Mesenchymal stem cell (in vitro differentiated cells and primary cell): ENCODE measurements around the gene CES5A.

ENCODE experiments used
- DNase-seq: peaks from one replicate; pipeline ENCODE4 v3.0.0-alpha.2; 2013
- H2AFZ ChIP-seq: one replicate; pipeline ENCODE4 v1.6.1; 2013; ENCODE audit warnings: low read depth, mild to moderate bottlenecking, control low read depth, inconsistent platforms, low read length, moderate library complexity
- H2AK5ac ChIP-seq: 2 replicates; pipeline ENCODE4 v1.6.1; 2013; ENCODE audit warnings: low read length, moderate library complexity, mild to moderate bottlenecking, inconsistent platforms; ENCODE audit not compliant: severe bottlenecking
- H2BK120ac ChIP-seq: one replicate; pipeline ENCODE4 v1.6.1; 2013; ENCODE audit warnings: low read depth, mild to moderate bottlenecking, inconsistent platforms, low read length, moderate library complexity
- H2BK12ac ChIP-seq, 2 experiments: one replicate each; pipeline ENCODE4 v1.6.1; 2013; ENCODE audit warnings: inconsistent platforms in 2 of 2, low read length in 2 of 2, mild to moderate bottlenecking in 2 of 2, moderate library complexity in 2 of 2, control low read depth in 1 of 2
- H2BK15ac ChIP-seq: one replicate; pipeline ENCODE4 v1.6.1; 2013; ENCODE audit warnings: mild to moderate bottlenecking, low read depth, inconsistent platforms; ENCODE audit not compliant: poor library complexity, severe bottlenecking
- H2BK5ac ChIP-seq: 2 replicates; pipeline ENCODE4 v1.6.1; 2013; ENCODE audit warnings: low read depth, mild to moderate bottlenecking, low read length, control low read depth, inconsistent platforms; ENCODE audit not compliant: poor library complexity, severe bottlenecking
- H3K14ac ChIP-seq, 2 experiments: one replicate each; pipeline ENCODE4 v1.6.1; 2013; ENCODE audit warnings: inconsistent platforms in 2 of 2, low read length in 2 of 2, control low read depth in 1 of 2, mild to moderate bottlenecking in 1 of 2, moderate library complexity in 1 of 2
- H3K18ac ChIP-seq, 2 experiments: one replicate each; pipeline ENCODE4 v1.6.1; 2013; ENCODE audit warnings: inconsistent platforms in 2 of 2, low read length in 2 of 2, control low read depth in 1 of 2, low read depth in 1 of 2, mild to moderate bottlenecking in 1 of 2
- H3K23ac ChIP-seq, 2 experiments: one replicate each; pipeline ENCODE4 v1.6.1; 2013; ENCODE audit warnings: inconsistent platforms in 2 of 2, low read length in 2 of 2, mild to moderate bottlenecking in 2 of 2, moderate library complexity in 2 of 2, control low read depth in 1 of 2
- H3K27ac ChIP-seq: 2 replicates; pipeline ENCODE4 v1.5.1; 2013; ENCODE audit warnings: mild to moderate bottlenecking, moderate library complexity, low read length, control low read depth, inconsistent platforms; ENCODE audit not compliant: poor library complexity, severe bottlenecking
- H3K27me3 ChIP-seq, 2 experiments: 2 replicates each; pipeline versions ENCODE4 v1.6.1 to v1.7.0; 2013; ENCODE audit warnings: low read length in 2 of 2, mild to moderate bottlenecking in 2 of 2, moderate library complexity in 2 of 2, control low read depth in 1 of 2, inconsistent platforms in 1 of 2; ENCODE audit not compliant: control insufficient read depth in 1 of 2, insufficient read depth in 1 of 2
- H3K36me3 ChIP-seq, 2 experiments: 2 replicates each; pipeline versions ENCODE4 v1.6.1 to v1.7.0; 2013; ENCODE audit warnings: low read length in 2 of 2, control low read depth in 1 of 2, inconsistent platforms in 1 of 2, low read depth in 1 of 2, mild to moderate bottlenecking in 1 of 2; ENCODE audit not compliant: insufficient read depth in 2 of 2, control insufficient read depth in 1 of 2
- H3K4ac ChIP-seq, 2 experiments: one replicate each; pipeline ENCODE4 v1.6.1; 2013; ENCODE audit warnings: inconsistent platforms in 2 of 2, low read length in 2 of 2, mild to moderate bottlenecking in 2 of 2, moderate library complexity in 2 of 2, control low read depth in 1 of 2, low read depth in 1 of 2
- H3K4me1 ChIP-seq: 2 replicates; pipeline ENCODE4 v1.6.1; 2013; ENCODE audit warnings: low read depth, low read length, control low read depth; ENCODE audit not compliant: control insufficient read depth, insufficient read depth
- H3K4me2 ChIP-seq: 2 replicates; pipeline ENCODE4 v1.6.1; 2013; ENCODE audit warnings: low read length, mild to moderate bottlenecking, inconsistent platforms; ENCODE audit not compliant: poor library complexity, severe bottlenecking
- H3K4me3 ChIP-seq, 2 experiments: 2 replicates each; pipeline versions ENCODE4 v1.5.1 to v1.7.0; 2013; ENCODE audit warnings: low read length in 2 of 2, mild to moderate bottlenecking in 2 of 2, control low read depth in 1 of 2, low read depth in 1 of 2; ENCODE audit not compliant: insufficient read depth in 1 of 2
- H3K79me1 ChIP-seq: replicated peaks from 2 replicates; pipeline ENCODE4 v1.6.1; 2013; ENCODE audit warnings: mild to moderate bottlenecking, control low read depth, low read length, inconsistent platforms; ENCODE audit not compliant: poor library complexity, severe bottlenecking
- H3K9ac ChIP-seq: 2 replicates; pipeline ENCODE4 v1.7.0; 2013; ENCODE audit warnings: mild to moderate bottlenecking, low read length, moderate library complexity
- H3K9me3 ChIP-seq: 2 replicates; pipeline ENCODE4 v1.7.0; 2013; ENCODE audit warnings: mild to moderate bottlenecking, low read length; ENCODE audit not compliant: control insufficient read depth
- H4K8ac ChIP-seq: one replicate; pipeline ENCODE4 v1.6.1; 2013; ENCODE audit warnings: inconsistent platforms, mild to moderate bottlenecking, low read length, moderate library complexity
- H4K91ac ChIP-seq: one replicate; pipeline ENCODE4 v1.6.1; 2013; ENCODE audit warnings: mild to moderate bottlenecking, low read length, inconsistent platforms
- WGBS: methylation state at CpG from one replicate; pipeline ENCODE4 v1.1.7; 2013; ENCODE audit warnings: mixed read lengths; 5-methylcytosine and 5-hydroxymethylcytosine counted together

The CES5A gene

DNA sequence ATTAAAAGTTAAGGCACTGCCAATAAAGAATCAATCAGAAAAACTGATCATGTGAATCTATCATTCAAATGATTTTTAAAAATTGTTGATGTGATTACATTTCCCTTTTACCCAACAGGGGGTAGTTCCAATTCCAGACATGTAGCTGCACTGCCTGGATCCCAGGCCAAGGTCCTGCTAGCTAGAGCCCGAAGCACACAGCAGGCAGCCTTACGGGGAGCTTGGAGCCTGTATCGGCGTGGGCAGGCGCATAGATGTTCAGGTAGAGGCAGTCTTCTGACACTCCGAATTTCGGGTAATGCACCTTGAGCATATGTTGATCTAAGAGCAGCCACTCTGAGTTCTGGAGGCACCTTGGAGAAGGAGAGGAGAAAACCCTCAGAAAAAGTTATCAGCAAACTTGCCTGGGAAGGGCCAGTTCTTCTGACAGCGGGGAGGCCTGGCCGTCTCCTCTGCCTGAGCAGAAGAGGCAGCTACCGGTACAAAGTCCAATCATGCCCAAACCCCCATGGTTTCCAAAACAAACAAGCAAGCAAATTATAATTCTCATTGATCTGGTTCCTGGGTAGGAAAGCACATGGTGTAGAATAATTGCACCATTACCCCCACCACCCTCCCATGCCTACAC lies 3.6 kb downstream of the CES5A start:
- no peak overlapping the region for H3K23ac ChIP-seq
- H2BK120ac ChIP-seq = no peak overlapping the region
- H3K4me1 ChIP-seq = no peaks in the 10 kb centered on the region
- H3K4ac ChIP-seq = no peak overlapping the region
- H3K36me3 ChIP-seq = no peaks in the 10 kb centered on the region
- no peak overlapping the region for H3K4me2 ChIP-seq
- no peak overlapping the region for H4K91ac ChIP-seq
- H4K8ac ChIP-seq = no peak overlapping the region
- H3K14ac ChIP-seq = no peak overlapping the region
- H3K18ac ChIP-seq = no peak overlapping the region
- no peak for DNase-seq
- H2BK15ac ChIP-seq = no peak overlapping the region
- no peak overlapping the region for H3K4me3 ChIP-seq
- WGBS = 86% methylated on average over 7 of the region's 10 CpGs
- no peak overlapping the region for H2AK5ac ChIP-seq
- H3K27ac ChIP-seq = no peak overlapping the region
- no peak overlapping the region for H3K9ac ChIP-seq
- H2AFZ ChIP-seq = no peak overlapping the region
- peaks cover 0 to 27% of the 10 kb centered on the region in 2 experiments for H3K27me3 ChIP-seq
- H3K9me3 ChIP-seq = no peaks in the 10 kb centered on the region
- H2BK12ac ChIP-seq = no peak overlapping the region
- H2BK5ac ChIP-seq = no peak overlapping the region
- H3K79me1 ChIP-seq = no peaks in the 10 kb centered on the region

DNA sequence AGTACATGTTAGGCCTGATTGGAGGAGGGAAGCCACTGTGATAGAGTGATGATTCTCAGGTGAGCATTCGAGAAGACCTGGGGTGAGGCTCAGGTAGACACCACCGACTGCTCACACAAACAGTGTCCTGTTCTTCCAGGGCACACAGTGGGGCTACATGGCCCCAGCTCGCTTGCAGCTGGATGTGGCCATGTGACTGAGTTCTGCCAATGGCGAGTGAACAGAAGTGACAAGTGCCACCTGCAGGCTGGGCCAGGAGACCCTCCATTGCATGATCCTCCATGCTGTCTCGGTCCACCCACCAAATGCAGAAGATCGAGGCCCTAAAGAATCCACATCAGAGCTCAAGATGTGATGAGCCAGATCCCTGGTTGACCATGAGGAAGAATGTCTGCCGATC lies 6.2 kb downstream of the CES5A start:
- H2BK15ac ChIP-seq = no peak overlapping the region
- 72% methylated on average over 7 of the region's 7 CpGs for WGBS

DNA sequence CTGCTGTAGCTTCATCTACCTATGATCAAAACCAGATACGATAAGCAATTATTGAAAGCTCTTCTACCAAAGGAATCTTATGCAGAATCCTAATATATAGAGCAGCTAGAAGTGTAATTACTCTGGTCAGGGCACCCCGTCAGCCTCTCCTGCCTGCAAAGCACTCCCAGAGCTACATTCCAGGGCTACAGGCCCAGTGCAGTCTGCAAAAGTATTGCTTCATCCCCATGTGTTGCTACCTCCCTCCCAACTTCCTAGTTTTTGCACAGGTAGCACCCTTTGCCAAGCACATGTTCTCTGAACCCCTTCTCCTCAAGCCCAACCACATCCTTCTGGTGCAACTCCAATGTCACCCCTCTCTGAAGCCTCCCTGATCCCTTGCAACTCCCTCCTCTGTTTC lies 7.0 kb downstream of the CES5A start:
- H3K36me3 ChIP-seq = no peaks in the 10 kb centered on the region

More for the DNA sequence above, 6.2 kb downstream of the CES5A start:
- H4K8ac ChIP-seq = no peak overlapping the region
- H3K79me1 ChIP-seq = no peaks in the 10 kb centered on the region
- peaks cover 0 to 27% of the 10 kb centered on the region in 2 experiments for H3K27me3 ChIP-seq
- H3K4ac ChIP-seq = no peak overlapping the region
- no peaks in the 10 kb centered on the region for H3K4me1 ChIP-seq
- H3K4me2 ChIP-seq = no peak overlapping the region
- H3K18ac ChIP-seq = no peak overlapping the region
- no peak overlapping the region for H2BK5ac ChIP-seq
- H3K9me3 ChIP-seq = no peaks in the 10 kb centered on the region
- no peak overlapping the region for H3K23ac ChIP-seq
- H3K27ac ChIP-seq = no peak overlapping the region
- H2BK12ac ChIP-seq = no peak overlapping the region
- DNase-seq = no peak
- no peak overlapping the region for H3K14ac ChIP-seq
- no peak overlapping the region for H2AK5ac ChIP-seq
- H2AFZ ChIP-seq = no peak overlapping the region
- no peak overlapping the region for H3K9ac ChIP-seq
- no peaks in the 10 kb centered on the region for H3K36me3 ChIP-seq
- H3K4me3 ChIP-seq = no peak overlapping the region
- no peak overlapping the region for H4K91ac ChIP-seq
- no peak overlapping the region for H2BK120ac ChIP-seq

DNA sequence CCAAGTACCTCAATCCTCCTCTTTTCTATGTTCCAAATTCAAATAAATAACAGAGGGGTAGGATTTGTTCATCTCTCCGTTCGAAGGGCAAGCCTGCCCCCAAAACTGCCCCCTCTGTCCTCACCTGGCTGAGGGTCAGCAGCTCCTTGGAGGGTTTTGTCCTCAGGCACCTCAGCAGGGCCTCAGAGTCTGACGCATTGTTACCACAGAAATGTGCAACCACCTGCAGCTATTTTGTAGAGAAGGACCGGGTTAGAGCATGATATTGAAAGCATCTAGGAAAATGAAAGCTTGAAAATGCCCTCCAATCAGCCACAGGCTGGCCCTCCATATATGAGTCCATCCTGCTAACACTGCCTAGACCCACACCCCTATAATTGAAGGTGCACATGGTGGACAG lies 13.9 kb downstream of the CES5A start:
- Histone ChIP-seq H4K91ac (no peak overlapping the region), H4K8ac (no peak overlapping the region), H2AK5ac (no peak overlapping the region), H3K18ac (no peak overlapping the region), H3K4ac (no peak overlapping the region), H3K9me3 (no peaks in the 10 kb centered on the region), H3K27ac (no peak overlapping the region), H2BK5ac (no peak overlapping the region), H3K4me3 (no peak overlapping the region), H3K14ac (no peak overlapping the region), H2AFZ (no peak overlapping the region), H2BK15ac (no peak overlapping the region), H2BK12ac (no peak overlapping the region), H3K4me1 (no peaks in the 10 kb centered on the region), H2BK120ac (no peak overlapping the region), H3K79me1 (no peaks in the 10 kb centered on the region), H3K4me2 (no peak overlapping the region), H3K27me3 (peaks cover 0 to 26% of the 10 kb centered on the region in 2 experiments), H3K36me3 (no peaks in the 10 kb centered on the region), H3K9ac (no peak overlapping the region), H3K23ac (no peak overlapping the region)
- 74% methylated on average over 4 of the region's 4 CpGs for WGBS
- DNase-seq = no peak

More for the DNA sequence above, 7.0 kb downstream of the CES5A start:
- H3K79me1 ChIP-seq = no peaks in the 10 kb centered on the region
- H2BK15ac ChIP-seq = no peak overlapping the region
- H2AK5ac ChIP-seq = no peak overlapping the region
- H3K4me2 ChIP-seq = no peak overlapping the region
- H3K18ac ChIP-seq = no peak overlapping the region
- H3K27ac ChIP-seq = no peak overlapping the region
- no peak overlapping the region for H3K23ac ChIP-seq
- no peak overlapping the region for H4K91ac ChIP-seq
- H3K4me3 ChIP-seq = no peak overlapping the region
- H2BK5ac ChIP-seq = no peak overlapping the region
- no peak overlapping the region for H4K8ac ChIP-seq
- H3K4ac ChIP-seq = no peak overlapping the region
- peaks cover 0 to 29% of the 10 kb centered on the region in 2 experiments for H3K27me3 ChIP-seq
- no peak overlapping the region for H2BK12ac ChIP-seq
- 59% methylated on average over 2 of the region's 2 CpGs for WGBS
- no peak overlapping the region for H2AFZ ChIP-seq
- no peaks in the 10 kb centered on the region for H3K9me3 ChIP-seq
- no peak overlapping the region for H2BK120ac ChIP-seq
- no peaks in the 10 kb centered on the region for H3K4me1 ChIP-seq
- no peak overlapping the region for H3K9ac ChIP-seq
- H3K14ac ChIP-seq = no peak overlapping the region
- DNase-seq = no peak
